A549 treated with GW870086 at 1 μM for 4 hours (cell line): ENCODE measurements around the gene ZNF585A. TPM values are rescaled to one million over a fixed set of nuclear protein-coding genes. Genes with fewer than 3 reads are reported as not detected.

Experiments used
- total RNA-seq: library from RNA; stranded (reverse); fragments of 200-300 nt; extraction: Qiagen RNA extraction; gene quantifications from 5 replicates; pipeline ENCODE4 v1.2.3, GENCODE V29; 2022; ENCODE audit warnings: low read depth

Gene ZNF585A
- total RNA-seq: 5.3 to 7.4 TPM (median 6.2 TPM) in 5 replicates

DNA sequence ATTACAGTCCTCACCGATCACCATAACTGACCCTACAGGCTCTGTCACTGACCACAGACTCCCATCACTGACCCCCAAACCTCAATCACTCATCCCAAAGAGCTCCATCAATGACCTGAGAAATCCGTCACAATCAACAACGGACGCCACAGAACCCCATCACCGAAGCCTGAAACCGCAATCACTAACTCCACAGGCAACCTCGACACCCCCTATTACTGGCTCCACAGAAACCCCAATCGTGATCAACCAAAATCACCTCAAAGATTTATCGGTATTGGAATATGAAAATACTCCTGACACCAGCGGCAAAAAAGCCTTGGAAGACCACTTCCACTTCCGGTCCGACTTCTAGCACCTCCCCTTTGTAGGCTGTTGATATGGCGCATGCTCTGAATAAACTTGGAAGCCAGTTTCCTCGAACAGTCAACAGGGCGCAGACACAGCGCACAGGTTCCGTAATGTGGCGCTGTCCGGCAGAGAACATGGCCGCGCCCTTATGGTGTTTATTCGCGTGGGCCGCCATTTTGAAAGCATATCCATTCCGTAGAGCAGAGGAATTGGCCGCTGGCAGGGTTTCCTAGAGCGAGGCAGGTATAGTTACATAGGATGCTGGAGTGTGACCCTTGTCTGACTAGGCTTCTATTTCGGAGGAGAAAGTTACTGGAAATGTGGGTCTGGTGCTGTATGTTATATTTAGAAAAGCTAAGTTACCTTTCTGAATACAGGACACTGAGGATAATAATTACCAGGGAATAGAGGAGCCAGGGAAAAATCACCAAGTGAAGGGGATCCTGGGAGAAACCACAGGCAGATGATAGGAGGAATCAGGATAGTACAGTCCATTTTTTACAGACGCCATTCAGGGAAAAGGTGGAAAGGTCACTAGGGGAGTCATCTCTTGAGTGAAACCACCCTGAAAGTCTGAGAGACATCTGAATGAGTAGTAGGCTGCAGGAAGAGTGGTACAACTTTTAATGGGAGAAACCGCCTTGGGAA is at the start of gene ZNF585A:
Gene ZNF585A, minus strand, starts transcription at position 328 of the 999 bp plus-strand sequence. CDS start 2,785 bp downstream, outside the sequence.

DNA sequence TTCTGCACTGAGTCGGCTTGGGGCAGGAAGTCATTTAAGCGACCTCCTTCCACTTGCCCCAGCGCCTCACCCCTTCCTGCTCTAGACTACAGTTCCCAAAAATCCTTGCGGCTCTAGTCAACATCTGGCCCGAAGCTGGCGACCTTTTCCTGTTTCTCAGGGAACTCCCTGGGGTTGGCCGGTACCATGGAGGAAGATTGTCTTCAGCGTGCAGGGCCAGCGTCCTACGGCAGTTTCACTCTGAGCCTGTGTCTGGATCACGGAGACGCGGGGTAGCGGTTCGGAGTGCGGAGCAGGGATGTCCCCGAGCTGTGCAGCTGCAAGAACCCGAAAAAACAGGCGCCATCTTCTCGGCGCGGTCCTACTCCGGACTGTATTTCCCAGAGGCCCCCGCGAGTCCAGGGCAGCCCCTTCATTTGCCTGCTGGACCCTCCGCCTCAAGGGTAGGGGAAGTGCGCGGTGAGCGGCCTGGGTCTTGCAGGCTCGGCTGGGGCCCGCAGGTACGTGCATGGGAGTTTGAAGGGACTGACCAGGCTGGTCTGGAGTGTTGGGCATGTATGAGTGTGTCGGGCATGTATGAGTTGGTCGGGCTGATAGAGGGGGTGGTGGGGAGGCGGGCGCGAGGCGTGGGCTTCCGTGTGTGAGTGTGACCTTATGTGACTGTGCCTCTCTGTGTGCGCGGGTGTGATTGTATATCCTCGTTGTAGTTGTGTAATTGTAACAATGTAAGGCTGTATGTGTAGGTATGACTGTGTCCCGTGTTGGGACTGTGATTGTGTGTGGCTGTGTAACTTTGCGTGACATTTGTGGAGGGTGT is 45.5 kb upstream of the ZNF585A start, which contains the start of gene ZNF383:
Gene ZNF383, plus strand, starts transcription at position 440 of the 817 bp plus-strand sequence. CDS start 12,240 bp downstream, outside the sequence.

Other genes with a start within 250 kb of the ZNF585A start
- 5.2 to 5.7 TPM (median 5.4 TPM) in 5 replicates for gene ZNF420, start 94.3 kb downstream of the ZNF585A start, total RNA-seq
- 2.5 to 4.3 TPM (median 2.9 TPM) in 5 replicates for gene ZNF585B, start 37.8 kb upstream of the ZNF585A start, total RNA-seq
- 7.3 to 8.0 TPM (median 7.5 TPM) in 5 replicates for gene ZNF383, start 45.5 kb upstream of the ZNF585A start, total RNA-seq
- 2.4 to 3.2 TPM (median 3.0 TPM) in 5 replicates for gene ZNF527, start 198.4 kb upstream of the ZNF585A start, total RNA-seq